Measurements from ENCODE around the gene AKNA.

DNA sequence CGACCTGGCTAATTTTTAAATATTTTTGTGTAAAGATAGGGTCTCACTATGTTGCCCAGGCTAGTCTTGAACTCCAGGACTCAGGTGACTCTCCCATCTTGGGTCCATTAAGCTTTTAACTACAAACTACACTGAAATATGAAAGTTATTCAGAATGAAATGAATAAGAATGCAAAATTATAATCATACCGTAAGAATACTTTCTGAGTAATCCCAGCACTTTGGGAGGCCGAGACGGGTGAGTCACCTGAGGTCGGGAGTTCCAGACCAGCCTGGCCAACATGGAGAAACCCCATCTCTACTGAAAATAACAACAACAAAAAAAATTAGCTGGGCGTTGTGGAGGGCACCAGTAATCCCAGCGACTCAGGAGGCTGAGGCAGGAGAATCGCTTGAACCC is 66.0 kb downstream of the AKNA start:
- no peak for TF ChIP-seq POLR2A (IDR thresholded peaks at IDR 0.05)
- TF ChIP-seq, protein P1, sequence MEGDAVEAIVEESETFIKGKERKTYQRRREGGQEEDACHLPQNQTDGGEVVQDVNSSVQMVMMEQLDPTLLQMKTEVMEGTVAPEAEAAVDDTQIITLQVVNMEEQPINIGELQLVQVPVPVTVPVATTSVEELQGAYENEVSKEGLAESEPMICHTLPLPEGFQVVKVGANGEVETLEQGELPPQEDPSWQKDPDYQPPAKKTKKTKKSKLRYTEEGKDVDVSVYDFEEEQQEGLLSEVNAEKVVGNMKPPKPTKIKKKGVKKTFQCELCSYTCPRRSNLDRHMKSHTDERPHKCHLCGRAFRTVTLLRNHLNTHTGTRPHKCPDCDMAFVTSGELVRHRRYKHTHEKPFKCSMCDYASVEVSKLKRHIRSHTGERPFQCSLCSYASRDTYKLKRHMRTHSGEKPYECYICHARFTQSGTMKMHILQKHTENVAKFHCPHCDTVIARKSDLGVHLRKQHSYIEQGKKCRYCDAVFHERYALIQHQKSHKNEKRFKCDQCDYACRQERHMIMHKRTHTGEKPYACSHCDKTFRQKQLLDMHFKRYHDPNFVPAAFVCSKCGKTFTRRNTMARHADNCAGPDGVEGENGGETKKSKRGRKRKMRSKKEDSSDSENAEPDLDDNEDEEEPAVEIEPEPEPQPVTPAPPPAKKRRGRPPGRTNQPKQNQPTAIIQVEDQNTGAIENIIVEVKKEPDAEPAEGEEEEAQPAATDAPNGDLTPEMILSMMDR (IDR thresholded peaks at IDR 0.05) = no peak
